Measurements from ENCODE around the gene NFE2. TPM values are rescaled to one million over a fixed set of nuclear protein-coding genes. Genes with fewer than 3 reads are reported as not detected.

Gene NFE2
- total RNA-seq, 4 donors from 2014 or later, result 0.64 to 8.0 (median 1.8) TPM; not detected in 1

DNA sequence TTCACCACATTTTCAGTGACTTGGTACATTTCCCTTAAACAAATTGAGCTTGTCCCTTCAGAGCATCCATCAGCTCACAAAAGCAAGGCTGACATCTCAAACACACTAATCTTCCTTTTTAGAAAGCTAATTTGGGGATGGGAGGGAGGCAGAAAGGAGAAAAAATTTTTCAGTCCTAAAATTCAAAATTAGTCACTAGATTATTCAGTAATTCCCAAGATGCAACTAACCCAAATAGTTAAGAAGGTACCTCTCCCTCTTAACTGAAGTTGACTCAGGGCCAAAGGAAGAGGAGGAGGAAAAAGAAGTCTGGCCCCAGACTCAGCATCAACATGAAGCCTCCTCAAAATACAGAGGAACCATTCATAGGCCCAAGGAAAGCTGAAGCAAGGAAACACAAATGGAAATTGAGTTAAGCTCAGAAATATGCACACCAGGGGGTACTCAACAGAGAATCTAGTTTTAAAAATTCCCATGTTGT, 42.6 kb downstream of the NFE2 start:
- in situ Hi-C loops (cut with MboI; ENCODE audit: low sequenced_read_pairs in 4 of 4) (no loop called here), intact Hi-C loops (cut with DNase I; ENCODE audit: low total_unique reads) (no loop called here)
- Histone ChIP-seq H3K27me3 (no peaks in the 10 kb centered on the region), H3K36me3 (peaks cover 0 to 14% of the 10 kb centered on the region in 2 donors), H3K9me3 (no peaks in the 10 kb centered on the region), H3K4me3 (no peak overlapping the region), H3K27ac (peak overlapping the region in 2 of 4 donors; percentile 50 to 57), H3K4me1 (peaks cover 31 to 34% of the 10 kb centered on the region in 2 donors)
- ATAC-seq, result no peak
- no peak for DNase-seq
- no peak for TF ChIP-seq POLR2A (IDR thresholded peaks at IDR 0.05)
- no peak for TF ChIP-seq CTCF (IDR thresholded peaks at IDR 0.05 in 4 of 5, conservative IDR thresholded peaks at IDR 0.05 in 1 of 5)

DNA sequence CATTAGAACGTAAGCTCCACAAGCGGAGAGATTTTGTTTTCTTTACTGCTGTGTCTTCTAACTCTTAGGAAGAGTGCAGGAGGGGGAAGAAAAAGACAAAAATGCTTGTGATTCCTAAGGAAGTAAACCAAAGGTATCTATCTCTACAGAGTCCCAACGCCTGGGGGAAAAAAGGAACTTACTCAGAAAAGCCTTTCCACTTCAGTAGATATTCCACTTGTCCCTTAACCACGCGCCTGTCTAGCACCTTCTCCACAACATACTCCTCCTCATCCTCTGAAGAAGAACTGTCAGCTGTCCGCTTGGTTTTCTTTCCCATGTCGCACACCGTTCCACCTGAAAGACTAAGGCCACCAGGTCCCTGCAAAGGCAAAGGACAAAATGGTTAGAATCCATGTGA, 43.5 kb downstream of the NFE2 start:
- in situ Hi-C loops (cut with MboI; ENCODE audit: low sequenced_read_pairs in 4 of 4) (no loop called here), intact Hi-C loops (cut with DNase I; ENCODE audit: low total_unique reads) (no loop called here)
- Histone ChIP-seq H3K9me3 (no peaks in the 10 kb centered on the region), H3K4me1 (peaks cover 27 to 30% of the 10 kb centered on the region in 2 donors), H3K4me3 (no peak overlapping the region), H3K27ac (no peak overlapping the region), H3K27me3 (no peaks in the 10 kb centered on the region), H3K36me3 (peaks cover 0 to 14% of the 10 kb centered on the region in 2 donors)
- DNase-seq, result no peak
- no peak for ATAC-seq
- TF ChIP-seq POLR2A (IDR thresholded peaks at IDR 0.05), result no peak

GRCh38 chr12:54253240-54253639, 47.6 kb downstream of the NFE2 start:
- Histone ChIP-seq H3K27me3 (no peaks in the 10 kb centered on the region), H3K4me3 (no peak overlapping the region), H3K27ac (no peak overlapping the region), H3K36me3 (peaks cover 0 to 27% of the 10 kb centered on the region in 2 donors), H3K9me3 (no peaks in the 10 kb centered on the region), H3K4me1 (peaks cover 11 to 13% of the 10 kb centered on the region in 2 donors)
- no peak for TF ChIP-seq POLR2A (IDR thresholded peaks at IDR 0.05)
- no peak for TF ChIP-seq CTCF (IDR thresholded peaks at IDR 0.05 in 4 of 5, conservative IDR thresholded peaks at IDR 0.05 in 1 of 5)
- intact Hi-C loops (cut with DNase I; ENCODE audit: low total_unique reads) (loop anchor here (2.0 kb wide), 1 partner anchor 72 kb away; the partner anchor contains the start of gene COPZ1), in situ Hi-C loops (cut with MboI; ENCODE audit: low sequenced_read_pairs in 4 of 4) (no loop called here)
- ATAC-seq (no peak), DNase-seq (no peak)

GRCh38 chr12:54251667-54252284, 49.0 kb downstream of the NFE2 start:
- TF ChIP-seq CTCF (IDR thresholded peaks at IDR 0.05 in 4 of 5, conservative IDR thresholded peaks at IDR 0.05 in 1 of 5) (peak; percentile 55 to 64 (median 59)), POLR2A (IDR thresholded peaks at IDR 0.05) (no peak)
- no peak overlapping the region for H3K27ac ChIP-seq

GRCh38 chr12:54249489-54249888, 51.3 kb downstream of the NFE2 start:
- peak overlapping the region in 1 of 4 donors; percentile 59 for H3K27ac ChIP-seq

More at GRCh38 chr12:54251667-54252284, 49.0 kb downstream of the NFE2 start:
- DNase-seq (no peak), ATAC-seq (peak; percentile 55 to 75)
- Histone ChIP-seq H3K27me3 (no peaks in the 10 kb centered on the region), H3K9me3 (no peaks in the 10 kb centered on the region), H3K4me3 (no peak overlapping the region), H3K36me3 (peaks cover 0 to 25% of the 10 kb centered on the region in 2 donors), H3K4me1 (peaks cover 11 to 13% of the 10 kb centered on the region in 2 donors)
- intact Hi-C loops (cut with DNase I; ENCODE audit: low total_unique reads) (loop anchor here (1.0 to 2.0 kb wide), 2 partner anchors 73 to 110 kb away; partner anchors contain the start of gene COPZ1), in situ Hi-C loops (cut with MboI; ENCODE audit: low sequenced_read_pairs in 4 of 4) (no loop called here)

More at GRCh38 chr12:54249489-54249888, 51.3 kb downstream of the NFE2 start:
- intact Hi-C loops (cut with DNase I; ENCODE audit: low total_unique reads) (no loop called here), in situ Hi-C loops (cut with MboI; ENCODE audit: low sequenced_read_pairs in 4 of 4) (no loop called here)
- Histone ChIP-seq H3K27me3 (no peaks in the 10 kb centered on the region), H3K4me1 (peaks cover 16 to 20% of the 10 kb centered on the region in 2 donors), H3K4me3 (no peak overlapping the region), H3K9me3 (no peaks in the 10 kb centered on the region), H3K36me3 (peaks cover 0 to 28% of the 10 kb centered on the region in 2 donors)
- TF ChIP-seq POLR2A (IDR thresholded peaks at IDR 0.05) (no peak), CTCF (IDR thresholded peaks at IDR 0.05 in 4 of 5, conservative IDR thresholded peaks at IDR 0.05 in 1 of 5) (no peak)
- ATAC-seq (no peak), DNase-seq (no peak)
